PFSK-1 (cell line): Measurements from ENCODE around the gene SCAMP1.

Experiments
- FOXP2 ChIP-seq: optimal IDR thresholded peaks from 2 replicates; pipeline ENCODE3; 2011; ENCODE audit warnings: borderline replicate concordance, control low read depth, inconsistent platforms; ENCODE audit not compliant: insufficient read depth; ENCODE audit errors: extremely low read length, extremely low read depth
- POLR2AphosphoS5 ChIP-seq: IDR thresholded peaks from 2 replicates; pipeline ENCODE4 v1.6.1; 2012; ENCODE audit warnings: low read depth, mild to moderate bottlenecking, control low read depth, low read length, moderate library complexity
- SIN3A ChIP-seq: IDR thresholded peaks from 2 replicates; pipeline ENCODE4 v1.6.1; 2012; ENCODE audit warnings: mild to moderate bottlenecking, low read length, moderate library complexity, borderline replicate concordance; ENCODE audit not compliant: insufficient read depth
- TAF1 ChIP-seq: IDR thresholded peaks from 2 replicates; pipeline ENCODE4 v1.6.1; 2012; ENCODE audit warnings: low read length, control low read depth, borderline replicate concordance; ENCODE audit not compliant: insufficient read depth
- TF ChIP-seq, protein P1 (sequence below), 2 experiments: IDR thresholded peaks; 2 replicates each; pipeline versions ENCODE4 v1.6.1 to v1.8.0; 2011 to 2012; ENCODE audit warnings: low read depth in 2 of 2, low read length in 2 of 2, control low read depth in 1 of 2, inconsistent platforms in 1 of 2, mild to moderate bottlenecking in 1 of 2, moderate library complexity in 1 of 2; ENCODE audit not compliant: insufficient read depth in 1 of 2

SCAMP1 gene

DNA sequence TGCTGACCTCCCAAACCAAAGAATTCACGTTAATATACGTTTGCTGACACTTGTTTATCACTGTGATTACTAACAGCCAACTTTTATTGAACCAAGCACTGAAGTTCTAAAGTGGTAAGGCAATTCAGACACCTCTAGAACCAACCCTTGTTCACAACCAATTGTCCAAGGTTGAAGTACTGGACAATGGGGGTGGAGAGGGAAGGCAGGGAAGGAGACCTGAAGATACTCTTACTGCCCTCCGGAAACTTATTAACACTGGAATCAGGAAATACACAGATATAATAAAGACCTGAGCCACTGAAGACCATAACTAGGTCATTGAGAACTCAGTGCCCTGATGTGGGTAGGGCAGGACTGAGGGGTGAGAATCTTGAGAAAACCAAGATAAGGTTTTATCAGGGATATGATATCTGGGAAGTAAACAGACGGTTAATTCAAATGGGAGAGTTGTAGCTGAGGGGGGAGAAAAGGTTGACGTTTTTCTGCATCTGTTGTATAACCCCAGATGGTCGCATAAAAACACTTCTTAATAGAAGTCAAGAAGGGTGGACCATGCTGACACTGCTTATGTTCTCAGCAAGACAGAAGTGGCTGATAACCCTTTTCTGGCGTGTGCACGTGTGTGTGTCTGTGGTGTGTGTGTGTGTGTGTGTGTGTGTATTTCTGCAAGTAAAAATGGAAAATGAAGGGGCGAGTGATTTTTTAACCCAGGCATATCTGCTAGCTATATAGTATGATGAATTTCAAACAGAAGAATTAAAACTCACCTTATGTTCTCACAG is 162.3 kb downstream of the SCAMP1 start:
- TF ChIP-seq SIN3A (no peak), POLR2AphosphoS5 (no peak), FOXP2 (no peak), TAF1 (no peak)
- TF ChIP-seq, protein P1, sequence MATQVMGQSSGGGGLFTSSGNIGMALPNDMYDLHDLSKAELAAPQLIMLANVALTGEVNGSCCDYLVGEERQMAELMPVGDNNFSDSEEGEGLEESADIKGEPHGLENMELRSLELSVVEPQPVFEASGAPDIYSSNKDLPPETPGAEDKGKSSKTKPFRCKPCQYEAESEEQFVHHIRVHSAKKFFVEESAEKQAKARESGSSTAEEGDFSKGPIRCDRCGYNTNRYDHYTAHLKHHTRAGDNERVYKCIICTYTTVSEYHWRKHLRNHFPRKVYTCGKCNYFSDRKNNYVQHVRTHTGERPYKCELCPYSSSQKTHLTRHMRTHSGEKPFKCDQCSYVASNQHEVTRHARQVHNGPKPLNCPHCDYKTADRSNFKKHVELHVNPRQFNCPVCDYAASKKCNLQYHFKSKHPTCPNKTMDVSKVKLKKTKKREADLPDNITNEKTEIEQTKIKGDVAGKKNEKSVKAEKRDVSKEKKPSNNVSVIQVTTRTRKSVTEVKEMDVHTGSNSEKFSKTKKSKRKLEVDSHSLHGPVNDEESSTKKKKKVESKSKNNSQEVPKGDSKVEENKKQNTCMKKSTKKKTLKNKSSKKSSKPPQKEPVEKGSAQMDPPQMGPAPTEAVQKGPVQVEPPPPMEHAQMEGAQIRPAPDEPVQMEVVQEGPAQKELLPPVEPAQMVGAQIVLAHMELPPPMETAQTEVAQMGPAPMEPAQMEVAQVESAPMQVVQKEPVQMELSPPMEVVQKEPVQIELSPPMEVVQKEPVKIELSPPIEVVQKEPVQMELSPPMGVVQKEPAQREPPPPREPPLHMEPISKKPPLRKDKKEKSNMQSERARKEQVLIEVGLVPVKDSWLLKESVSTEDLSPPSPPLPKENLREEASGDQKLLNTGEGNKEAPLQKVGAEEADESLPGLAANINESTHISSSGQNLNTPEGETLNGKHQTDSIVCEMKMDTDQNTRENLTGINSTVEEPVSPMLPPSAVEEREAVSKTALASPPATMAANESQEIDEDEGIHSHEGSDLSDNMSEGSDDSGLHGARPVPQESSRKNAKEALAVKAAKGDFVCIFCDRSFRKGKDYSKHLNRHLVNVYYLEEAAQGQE (IDR thresholded peaks at IDR 0.05; ENCODE audit: insufficient read depth in 1 of 2, low read depth in 2 of 2, low read length in 2 of 2) = no peak

DNA sequence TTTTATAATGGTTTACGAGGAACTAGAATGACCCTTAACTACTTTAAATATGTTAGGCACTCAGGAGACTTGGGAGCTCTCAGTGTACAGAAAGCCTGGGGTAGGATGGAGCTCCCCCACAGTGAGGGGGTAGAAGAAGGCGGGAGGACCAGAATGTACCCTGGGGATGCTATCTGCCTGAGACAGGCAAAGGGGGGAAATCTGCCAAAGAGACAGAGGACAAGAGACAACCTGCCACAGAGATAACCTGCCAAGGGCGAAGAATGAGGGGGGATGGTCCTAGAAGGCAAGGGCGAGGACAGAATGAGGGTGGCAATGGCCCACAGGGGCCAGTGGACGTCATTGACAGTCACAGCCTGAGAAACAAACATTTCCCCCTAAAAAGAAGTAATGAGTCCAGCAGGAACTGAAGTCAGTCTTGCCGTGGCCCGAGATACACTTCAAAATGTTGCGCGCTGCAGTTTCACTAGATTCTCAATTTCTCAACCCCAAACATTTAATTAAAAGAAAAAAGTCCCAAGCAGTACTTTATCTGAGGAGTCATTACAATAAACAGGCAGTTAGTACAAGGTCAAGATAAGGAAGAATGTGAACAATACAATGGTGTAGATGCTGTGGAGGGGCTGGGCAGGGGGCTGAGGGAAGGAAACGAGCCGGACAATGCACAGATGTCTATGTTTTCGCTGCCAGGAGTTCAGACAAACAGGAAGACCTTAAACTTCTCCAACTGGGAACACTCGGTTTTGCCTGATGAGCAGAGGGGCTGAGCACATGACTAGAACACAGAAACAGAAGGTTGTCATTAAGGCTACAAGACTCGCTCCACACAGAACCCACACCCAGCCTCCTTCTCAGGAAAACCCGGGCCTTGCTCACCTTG is 163.1 kb downstream of the SCAMP1 start:
- TF ChIP-seq TAF1 = no peak

DNA sequence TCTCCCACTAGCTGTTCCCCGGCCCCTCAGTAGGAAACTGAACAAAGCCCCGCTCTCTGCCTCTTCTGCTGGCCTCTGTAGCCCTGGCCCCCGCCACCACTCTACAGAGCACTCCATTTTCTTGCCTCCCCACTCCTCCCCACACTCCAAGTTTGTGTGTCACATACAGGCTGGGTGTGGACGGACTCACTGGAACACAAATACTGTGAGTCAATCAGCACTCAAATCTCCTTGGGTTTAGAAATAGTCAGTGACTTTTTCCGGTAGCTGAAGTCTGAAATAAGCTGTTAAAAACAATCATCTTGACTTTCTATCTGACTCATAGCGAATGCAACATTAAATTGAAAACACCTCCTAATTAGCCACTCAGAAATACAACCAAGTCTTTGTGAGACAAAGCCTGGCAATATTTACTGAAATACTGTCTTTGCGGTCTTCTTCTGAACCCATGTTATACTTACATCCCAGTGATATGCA is 165.7 kb downstream of the SCAMP1 start:
- TF ChIP-seq TAF1 (no peak), POLR2AphosphoS5 (no peak), SIN3A (no peak), FOXP2 (no peak)
- TF ChIP-seq, protein P1 (IDR thresholded peaks at IDR 0.05; ENCODE audit: insufficient read depth in 1 of 2, low read depth in 2 of 2, low read length in 2 of 2) = no peak

DNA sequence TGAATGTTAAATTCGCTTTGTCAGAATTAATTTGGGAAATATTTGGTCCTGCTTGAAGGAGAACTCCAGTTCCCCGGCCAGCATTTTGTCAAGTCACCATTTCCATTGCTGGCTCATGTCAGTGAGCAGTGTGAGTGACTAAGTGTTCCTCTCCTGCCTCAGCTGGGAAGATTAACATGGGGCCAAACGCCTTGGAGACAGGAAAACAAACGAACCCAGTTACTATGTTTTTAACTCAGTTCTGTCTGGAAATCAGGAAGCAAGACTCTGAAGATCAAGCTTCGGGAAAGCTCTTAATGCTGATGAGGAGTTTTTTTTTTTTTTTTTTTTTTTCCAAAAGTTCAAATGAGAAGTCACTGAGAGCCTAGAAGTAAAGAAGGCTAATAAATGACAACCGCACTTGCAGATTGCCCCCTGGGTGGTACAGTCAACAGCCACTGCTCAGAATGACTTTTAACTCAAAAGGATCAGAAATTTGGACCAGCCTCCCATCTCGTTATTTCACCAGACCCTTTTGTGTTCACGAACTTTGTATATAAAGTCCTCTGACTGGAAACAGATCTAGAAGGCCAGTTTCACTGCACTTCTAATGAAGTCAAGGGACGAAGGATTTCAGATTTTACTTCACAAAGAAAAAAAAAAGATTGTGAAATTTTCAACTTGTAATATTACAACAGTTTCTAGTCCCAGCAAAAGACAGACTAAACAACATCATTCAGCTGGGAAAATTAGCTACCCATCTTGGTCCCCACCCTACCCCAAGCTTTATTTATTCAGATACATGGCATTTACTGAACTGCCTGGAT is 166.8 kb downstream of the SCAMP1 start:
- TF ChIP-seq POLR2AphosphoS5 = no peak
- no peak for TF ChIP-seq FOXP2
- no peak for TF ChIP-seq TAF1
- TF ChIP-seq SIN3A = no peak; the same call in 1 of the 2 replicates
- TF ChIP-seq, protein P1 (IDR thresholded peaks at IDR 0.05; ENCODE audit: insufficient read depth in 1 of 2, low read depth in 2 of 2, low read length in 2 of 2) = no peak

DNA sequence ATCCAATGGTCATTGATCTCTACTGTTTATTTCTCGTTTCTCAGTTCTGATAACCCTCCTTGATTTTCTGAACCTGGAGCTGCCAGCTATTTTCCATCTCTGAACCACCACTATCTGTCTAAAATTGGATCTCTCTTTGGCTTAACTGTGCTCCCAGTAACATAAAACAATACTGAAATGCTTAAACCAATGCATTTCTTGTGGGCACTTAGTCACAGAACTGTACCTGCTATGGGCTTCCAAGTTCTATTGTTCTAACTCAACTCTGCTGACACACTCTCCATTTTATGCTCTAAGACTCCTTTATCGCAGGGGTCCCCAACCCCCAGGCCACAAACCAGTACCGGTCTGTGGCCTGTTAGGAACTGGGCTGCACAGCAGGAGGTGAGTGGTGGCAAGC is 167.5 kb downstream of the SCAMP1 start:
- TF ChIP-seq POLR2AphosphoS5 = no peak
- no peak for TF ChIP-seq SIN3A
- TF ChIP-seq, protein P1 (IDR thresholded peaks at IDR 0.05; ENCODE audit: insufficient read depth in 1 of 2, low read depth in 2 of 2, low read length in 2 of 2) = no peak
- TF ChIP-seq TAF1 = no peak
- TF ChIP-seq FOXP2 = no peak
